ENCODE measurements around the gene SDK2.

SDK2 gene

DNA sequence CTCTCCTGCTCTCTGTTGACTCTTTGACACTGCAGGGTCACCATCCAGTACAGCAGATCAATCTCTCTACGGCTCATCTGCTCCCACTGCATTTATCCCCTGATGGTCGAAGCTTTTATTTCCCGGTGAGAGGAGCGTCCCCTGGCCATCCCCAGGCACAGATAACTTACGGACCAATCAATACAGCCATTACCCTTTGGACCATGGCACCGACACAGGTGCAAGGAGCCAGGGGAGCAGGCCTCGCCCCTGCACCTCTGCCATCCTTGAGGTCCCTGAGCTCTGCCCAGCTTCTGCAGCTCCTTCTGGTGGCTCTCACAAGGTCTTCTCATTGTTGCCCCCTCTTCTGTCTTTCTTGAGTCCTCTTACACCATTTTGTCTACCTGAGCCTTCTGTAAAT is 115.6 kb downstream of the SDK2 start:
- no peak for DNase-seq

DNA sequence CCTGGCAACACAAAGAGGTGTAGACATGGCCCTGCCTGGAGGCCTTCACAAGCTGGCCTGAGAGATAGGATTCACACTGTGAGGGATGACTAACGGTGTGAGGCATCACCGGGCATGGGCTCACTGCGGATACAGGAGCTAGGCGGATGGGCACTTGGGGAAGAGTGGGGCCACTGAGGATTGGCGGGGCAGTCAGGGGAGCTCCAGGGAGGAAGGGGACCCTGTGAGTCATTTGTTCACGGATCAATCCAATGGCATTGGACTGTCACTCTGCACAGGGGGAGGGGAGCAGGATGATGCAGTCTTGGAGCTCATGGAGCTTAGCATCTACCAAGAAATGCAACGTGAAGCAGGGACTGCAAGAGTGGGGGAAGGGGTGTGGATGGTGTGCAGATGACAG is 117.3 kb downstream of the SDK2 start:
- DNase-seq, result no peak

DNA sequence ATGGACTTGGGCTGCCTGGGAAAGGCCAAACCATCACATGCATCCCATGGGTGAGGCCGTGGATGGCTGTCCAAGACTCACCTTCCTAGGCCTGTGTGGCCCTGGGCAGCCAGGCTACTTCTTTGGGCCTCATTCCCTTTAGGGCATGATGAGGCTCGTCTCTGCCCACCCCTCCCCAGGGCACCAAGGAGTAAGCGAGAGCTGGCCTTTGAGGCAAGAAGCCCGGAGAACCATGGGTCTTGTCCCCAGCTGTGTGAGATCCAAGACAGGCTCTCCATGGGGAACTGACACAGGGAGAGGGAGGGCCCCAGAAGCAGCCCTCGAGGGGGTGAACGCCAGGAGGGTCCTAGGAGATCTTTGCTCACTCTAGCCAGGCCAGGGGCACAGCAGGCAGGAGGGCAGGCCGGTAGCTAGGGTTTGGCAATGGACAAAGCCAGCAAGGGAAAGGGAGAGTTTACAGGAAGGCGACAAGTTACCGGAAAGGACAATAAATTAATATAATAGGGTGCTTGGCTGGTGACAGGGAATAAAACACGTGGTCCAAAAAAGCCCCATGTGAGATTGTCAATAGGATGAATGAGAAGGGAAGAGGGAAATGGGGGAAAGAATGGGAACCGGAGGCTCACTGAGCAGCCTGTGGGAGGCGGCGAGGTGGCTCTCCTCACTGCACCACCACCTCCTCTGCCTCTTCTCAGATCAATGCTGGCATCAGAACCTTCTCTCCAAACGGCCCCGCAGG is 119.1 kb downstream of the SDK2 start:
- DNase-seq, result no peak

DNA sequence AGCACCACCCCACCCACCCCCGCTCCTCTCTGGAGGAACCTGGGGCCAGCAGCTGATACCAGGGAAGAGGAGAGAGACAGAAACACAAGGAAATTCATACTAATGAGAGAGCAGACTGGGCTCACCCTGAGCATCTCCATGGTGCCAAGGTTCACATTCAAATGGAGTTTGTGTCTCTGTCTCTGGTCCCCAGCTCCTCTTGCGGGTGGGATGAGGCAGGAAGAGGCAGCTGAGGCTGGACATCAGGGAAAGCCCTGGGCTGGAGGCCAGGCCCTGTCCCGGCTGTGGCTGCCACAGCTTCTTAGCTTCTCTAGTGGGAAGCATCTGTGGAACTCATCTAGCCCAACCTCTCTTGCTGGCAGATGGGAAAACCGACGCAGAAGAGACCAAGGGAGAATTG is 121.5 kb downstream of the SDK2 start:
- DNase-seq, result no peak

DNA sequence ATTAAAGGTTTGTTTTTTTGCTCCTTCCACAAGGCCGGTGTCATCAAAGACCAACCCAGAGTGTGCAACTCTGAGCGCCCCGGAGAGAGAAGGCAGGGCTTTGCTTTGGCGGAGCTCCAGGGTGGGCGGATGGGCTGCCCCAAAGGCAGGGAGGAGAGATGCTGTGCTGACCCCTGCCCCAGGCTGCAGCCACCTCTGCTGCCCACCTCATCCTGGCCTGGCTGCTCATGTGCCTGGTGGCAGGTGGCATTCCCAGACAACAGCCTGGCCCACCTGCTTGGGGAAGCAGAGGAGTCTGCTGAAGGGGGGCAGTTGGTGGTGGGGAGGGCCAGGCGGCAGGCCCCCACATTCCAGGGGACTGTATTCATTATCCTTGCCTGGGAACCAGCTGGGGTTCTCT is 122.1 kb downstream of the SDK2 start:
- no peak for DNase-seq

DNA sequence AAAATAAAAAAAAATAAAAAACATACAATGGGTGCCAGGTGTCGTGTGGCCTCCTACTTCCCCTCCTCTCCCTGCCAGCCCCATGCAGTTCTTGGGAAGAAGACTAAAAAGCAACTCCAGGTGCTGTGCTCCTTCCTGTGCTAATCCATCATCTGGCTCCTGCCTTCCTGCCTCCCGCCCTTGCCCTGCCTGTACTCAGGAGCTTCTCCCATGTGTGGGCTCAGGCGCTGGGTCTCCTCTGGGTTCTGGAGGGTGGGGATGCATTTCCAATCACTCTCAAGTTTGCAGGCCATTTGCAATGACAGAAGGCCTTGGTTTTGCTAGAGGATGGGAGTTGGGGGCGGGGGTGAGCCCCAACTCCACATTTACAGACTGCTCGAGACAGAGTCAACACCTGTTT is 122.9 kb downstream of the SDK2 start:
- no peak for DNase-seq

DNA sequence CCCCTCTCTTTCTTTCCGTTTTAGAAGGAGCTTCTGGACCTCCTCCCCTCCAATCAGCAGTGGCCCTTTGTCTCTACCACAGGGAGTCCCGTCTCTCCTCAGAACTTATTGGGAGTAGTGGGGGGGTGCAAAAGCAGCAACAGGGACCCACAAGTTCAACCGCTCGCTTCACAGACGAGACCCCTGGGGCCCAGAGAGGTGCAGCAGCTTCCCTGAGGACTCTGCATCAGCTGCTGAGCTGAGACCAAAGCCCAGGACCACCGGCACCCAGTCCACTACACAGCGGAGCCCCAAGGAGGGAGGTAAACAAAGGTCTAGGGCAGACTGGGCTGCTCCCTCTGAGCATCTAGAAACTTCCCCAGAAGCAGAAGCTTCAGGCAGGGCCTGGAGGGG is 123.9 kb downstream of the SDK2 start:
- no peak for DNase-seq

DNA sequence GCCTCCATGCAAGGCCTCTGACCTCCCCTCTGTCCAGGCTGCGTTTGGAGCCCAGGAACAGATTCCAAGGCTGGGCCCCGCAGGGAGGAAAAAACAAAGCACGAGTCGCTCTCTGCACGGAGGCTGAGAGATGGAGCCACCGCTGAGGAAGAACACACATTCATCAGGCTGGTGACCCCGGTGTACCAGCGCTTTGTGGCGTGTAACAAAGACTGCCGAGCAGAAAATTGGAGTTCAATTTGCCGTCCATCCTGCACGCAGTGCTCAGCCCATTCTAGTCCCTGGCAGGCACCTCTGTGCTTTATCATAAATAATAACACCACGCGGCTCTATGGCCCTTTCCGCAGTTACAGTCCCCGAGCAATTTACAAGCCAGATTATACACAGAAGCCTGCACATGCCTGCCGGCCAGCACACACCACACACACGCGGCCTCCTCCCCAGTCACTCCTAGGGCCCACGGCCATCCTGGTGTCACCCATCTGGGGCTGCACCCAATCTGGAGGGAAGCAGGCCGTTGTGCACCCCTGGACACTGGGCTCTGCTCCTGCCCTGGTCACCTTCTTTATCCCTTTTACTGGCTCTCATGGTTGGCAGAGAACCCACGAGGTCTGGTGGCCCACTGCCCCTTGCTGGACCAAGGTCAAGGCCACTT is 124.4 kb downstream of the SDK2 start:
- DNase-seq, result no peak

DNA sequence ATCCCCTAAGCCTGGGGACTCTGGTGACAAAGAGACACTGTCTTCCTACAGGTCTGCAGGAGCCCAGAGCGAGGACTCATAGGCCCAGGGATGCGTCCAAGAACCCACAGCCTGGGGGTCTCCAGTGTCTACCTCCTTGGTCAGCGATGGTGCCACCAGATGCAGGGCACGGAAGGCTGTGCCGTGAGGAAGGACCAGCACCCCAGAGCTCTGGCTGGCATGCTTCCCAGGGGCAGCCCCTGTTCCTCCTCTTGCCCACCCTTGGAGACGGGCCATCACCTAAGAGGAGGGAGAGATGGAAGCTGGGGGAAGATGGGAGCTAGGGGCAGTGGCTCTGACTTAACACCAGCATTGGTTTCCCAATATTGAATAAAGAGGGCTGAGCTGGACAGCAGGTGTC is 125.2 kb downstream of the SDK2 start:
- no peak for DNase-seq

DNA sequence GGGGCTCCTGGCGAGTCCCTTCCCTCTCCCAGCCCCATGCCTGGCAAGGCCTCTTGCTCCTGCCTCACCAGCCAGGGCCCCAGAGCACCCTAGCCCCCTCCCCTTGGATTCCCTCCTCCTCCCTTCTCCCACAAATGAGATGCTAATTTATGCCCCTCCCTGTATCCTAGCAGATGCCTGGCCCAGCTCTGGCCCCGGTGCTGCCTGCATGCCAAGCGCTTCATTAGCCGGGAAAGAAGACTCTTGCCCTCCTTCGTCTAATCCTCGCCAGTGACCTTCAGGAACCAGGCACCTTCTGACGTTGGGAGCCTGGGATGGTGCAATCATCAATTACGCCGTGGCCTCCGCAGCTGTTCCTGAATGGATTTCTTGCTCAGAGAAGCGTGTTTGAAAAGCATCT is 127.8 kb downstream of the SDK2 start:
- no peak for DNase-seq

DNA sequence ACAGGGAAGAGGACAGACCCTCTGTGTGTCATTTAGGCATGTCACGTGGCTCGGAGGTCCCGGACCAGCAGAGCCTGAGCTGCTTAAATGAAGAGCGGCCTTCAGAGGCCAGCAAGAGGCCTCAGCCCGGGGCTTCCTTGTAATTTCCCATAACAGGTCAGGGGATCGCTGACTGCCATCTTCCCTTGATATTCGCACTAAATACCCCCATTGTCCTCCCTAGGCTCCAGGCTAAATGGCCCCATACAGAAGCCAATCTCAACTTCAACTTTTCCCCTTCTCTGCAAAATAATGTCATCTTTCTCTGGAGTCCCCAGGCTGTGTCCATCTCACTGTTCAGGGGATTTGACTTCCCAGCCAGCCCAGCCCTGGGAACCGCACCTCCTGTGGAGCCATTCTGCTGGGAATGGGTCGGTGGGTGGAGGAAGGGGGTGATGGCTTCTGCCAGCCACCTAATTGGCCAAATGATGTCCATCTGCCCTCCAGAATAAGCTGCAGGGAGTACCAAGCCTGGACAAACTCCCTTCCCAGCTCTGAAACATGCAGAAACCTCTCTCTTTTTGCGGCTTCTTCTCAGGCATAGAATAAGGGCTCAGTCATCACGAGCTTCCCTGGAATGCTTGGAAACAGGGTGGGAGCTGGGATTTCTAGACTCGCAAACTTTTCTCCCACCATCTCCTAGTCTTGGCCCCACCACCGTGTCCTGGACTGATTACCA is 129.9 kb downstream of the SDK2 start:
- no peak for DNase-seq

DNA sequence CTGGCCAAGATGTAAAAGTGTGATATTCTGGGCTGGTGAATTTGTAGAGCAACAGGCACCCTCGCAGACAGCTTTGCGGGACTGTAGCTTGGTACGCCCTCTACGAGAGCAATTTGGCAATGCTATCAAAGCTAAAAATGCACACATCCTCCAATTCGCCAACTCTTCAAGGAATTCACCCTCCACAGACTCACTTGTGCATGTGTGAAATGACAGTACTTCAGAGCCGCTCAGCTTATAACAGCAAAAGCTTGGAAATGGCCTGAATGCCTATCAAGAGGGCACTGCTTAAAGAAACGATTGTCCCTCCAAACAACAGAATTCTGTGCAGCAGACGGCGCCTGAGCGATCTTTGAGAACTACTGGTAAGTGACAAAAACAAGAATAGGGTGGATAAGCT is 130.8 kb downstream of the SDK2 start:
- DNase-seq, result no peak

DNA sequence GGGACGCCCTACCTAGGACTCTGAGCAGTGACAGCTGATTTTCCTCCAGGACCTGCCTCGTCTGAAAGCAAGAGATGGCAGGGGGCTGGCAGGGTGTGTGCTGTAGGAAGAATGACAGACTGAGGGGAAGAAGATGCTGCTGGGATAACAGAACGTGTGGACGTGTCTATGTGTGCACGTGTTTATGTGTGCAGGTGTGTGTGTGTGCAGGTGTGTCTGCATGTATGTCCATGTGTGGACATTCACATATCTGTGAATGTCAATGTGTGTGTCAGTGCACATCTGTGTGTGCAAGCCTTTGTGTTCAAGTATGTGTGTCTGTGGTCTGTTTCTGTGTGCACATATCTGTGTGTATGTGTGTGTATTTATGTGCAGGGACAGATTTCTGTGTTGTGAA is 132.5 kb downstream of the SDK2 start:
- DNase-seq, result no peak

DNA sequence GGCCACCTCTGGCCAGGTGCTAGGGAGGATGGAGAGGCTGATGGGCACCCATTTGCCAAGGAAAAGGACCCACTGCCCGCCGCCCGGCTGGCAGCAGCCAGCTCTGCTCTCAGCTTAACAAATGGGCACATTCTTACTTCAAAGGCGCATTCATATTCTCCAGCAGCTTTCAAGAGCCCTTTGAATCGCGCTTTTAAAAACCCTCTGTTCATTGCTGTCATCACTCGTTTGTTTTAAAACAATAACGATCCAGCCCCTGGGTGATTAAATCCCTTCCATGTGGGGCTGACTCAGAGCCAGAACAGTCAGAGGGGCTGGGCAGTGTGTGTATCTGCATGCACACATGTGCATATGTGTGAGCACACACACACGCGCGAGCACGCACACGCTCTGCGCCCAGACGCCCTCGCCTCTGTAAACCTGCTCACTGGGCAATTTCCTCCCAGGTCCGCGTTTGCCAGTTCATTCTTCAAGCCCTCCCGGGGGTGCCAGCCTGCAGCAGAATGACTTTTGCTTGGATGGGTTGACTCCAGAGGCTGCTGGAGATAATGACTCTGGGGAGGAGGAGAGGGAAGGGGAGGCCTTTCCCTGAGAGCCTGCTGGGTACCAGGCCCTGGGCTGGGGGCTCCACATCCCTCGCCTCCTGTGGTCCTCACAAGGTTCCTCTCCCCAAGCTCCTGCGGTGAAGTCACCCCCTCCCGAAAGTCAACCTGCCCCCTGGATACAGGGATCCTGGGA is 133.1 kb downstream of the SDK2 start:
- no peak for DNase-seq

DNA sequence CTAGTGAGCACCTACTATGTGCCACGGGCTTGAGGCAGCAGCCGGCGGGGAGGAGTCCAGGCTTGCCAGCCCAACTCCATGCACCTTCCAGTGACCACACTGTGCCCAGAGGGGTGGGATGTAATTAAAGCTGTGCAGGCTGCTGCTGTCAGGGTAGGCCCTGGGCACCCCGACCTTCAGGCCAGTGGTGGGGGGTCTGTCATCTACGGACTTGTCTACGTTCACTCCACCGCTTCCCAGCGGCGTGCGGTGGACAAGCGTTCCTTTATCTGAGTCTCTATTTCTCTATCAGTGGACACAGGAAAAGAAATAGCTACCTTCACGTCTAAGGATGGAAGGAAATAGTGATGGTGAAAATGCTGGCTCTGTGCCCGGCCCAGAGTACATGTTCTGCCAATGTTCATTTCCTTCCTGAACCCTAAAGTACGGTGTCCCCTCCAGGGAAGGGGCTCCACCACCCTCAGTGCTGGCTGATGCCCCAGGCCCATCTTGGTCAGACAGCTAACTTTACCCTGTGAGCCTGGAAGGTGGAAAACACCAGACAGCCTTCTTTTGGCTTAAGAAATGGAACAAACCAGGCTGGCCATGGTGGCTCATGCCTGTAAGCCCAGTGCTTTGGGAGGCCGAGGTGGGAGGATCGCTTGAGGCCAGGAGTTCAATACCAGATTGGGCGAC is 135.2 kb downstream of the SDK2 start:
- no peak for DNase-seq

DNA sequence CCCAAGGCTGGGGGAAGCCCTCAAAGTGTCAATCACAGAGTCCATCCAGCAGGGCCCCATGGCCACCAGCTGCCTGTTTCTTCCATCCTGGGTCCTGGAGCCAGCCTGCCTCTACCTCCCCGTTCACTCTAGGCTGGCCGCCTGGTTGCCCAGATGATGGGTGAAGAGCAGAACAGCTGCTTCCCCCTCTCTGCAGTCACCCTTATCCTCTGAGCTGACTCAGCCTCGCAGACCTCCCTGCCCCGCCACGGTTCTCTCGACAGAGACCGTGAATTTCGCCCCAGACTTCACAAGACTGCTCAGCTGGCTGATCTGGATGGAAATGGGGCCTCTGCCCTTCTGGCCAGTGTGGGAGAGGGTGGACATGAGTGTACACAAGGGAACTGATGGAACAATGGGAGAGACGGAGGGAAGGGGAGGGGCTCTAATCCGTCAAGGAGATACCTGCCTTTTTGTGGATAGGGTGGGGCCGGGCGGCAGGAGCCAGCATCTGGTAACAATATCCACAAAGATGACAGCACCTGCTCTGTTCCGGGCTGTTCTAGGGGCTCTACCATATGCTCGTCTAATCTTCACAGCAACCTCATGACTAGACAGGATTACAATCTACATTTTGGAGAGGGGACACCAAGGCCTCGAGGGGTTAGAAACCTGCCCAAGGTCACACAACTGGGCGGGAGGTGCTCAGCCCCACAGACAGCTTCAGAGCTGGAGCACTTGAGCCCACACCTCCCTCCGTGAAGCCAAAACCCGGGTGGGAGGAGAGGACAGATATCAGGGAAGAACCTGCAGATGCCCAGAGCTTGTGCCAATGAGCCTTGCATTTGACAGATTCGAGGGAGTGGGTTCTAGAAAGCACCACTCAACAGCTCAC is 136.0 kb downstream of the SDK2 start:
- DNase-seq, result no peak

DNA sequence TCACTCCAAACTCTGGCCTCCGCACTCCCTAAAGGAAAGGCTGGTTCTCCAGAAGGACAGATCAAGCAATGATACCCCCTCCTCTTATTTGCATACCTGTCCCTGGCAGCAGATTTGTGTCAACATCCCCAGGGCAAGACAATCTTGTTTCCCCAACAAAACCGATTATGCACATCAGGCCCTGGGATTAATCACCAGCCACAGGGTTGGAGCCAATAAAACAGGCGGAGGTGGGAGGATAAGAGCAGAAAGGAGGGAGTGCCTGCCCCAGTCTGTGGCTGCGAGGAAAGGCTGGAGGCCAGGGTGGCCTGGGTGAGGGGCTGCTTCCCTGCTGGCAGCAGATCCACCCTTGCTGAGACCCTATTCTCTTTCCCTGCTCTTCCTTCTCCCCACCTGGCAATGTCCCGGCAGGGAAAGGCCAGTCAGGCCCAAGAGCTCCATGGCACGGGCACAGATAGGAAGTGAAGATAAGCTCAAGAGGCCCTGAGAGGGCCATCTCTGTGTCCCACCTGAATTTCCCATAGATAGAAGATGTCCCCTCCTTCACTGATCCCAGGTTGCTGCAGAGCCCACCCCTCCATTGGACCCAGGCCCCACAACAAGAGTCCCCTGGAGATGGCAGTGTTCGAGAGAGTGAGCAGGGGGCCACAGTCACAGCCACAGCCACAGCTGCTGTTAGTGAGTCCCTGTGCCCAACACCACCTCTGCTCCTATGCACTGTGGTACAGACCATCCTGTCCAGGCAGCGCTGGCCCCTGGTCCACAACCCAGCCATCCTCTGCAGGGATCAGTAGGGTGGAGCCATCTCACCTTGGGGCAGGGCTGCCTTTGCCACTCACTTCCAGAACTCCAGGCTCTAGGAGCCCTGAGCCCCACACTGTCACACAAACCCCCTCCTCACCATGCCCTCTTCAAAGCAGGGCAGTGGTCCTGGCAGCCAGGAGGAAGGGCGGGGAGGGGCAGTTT is 137.5 kb downstream of the SDK2 start:
- no peak for DNase-seq

DNA sequence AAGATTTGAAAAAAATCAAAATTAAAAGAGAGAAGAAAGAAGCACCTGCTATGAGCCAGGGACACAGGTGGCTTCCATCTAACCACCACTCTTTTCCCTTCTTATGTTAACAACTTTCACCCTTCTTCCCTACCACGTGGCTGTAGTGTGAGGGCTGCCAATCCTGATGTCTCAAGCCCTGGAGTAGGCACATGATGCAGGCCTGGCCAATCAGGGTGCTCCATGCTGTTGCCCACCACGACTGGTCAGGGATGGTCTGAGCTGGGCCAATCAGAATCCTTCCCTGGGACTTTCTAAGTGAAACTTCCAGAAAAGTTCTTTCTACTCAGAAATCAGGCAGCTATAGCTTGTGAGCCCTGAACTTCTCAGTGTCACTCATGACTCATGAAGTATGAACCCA is 140.7 kb downstream of the SDK2 start:
- DNase-seq, result no peak

DNA sequence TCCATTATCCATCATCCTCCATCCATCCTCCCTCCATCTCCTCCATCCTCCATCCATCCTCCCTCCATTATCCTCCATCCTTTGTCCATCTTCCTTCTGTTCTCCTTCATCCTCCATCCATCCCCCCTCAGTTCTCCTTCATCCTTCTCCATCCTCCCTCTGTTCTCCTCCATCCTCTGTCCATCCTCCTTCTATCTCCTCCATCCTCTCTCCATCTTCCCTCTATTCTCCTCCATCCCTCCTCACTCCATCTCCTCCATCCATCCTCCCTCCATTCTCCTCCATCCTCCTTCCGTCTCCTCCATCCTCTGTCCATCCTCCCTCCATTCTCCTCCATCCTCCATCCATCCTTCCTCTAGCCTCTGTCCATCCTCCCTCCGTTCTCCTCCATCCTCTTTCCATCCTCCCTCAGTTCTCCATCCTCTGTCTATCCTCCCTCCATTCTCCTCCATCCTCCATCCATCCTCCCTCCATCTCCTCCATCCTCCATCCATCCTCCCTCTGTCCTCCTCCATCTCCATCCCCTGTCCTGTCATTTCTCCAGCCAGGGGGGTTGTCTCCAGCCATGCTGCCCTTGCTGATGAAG is 143.7 kb downstream of the SDK2 start:
- no peak for DNase-seq

DNA sequence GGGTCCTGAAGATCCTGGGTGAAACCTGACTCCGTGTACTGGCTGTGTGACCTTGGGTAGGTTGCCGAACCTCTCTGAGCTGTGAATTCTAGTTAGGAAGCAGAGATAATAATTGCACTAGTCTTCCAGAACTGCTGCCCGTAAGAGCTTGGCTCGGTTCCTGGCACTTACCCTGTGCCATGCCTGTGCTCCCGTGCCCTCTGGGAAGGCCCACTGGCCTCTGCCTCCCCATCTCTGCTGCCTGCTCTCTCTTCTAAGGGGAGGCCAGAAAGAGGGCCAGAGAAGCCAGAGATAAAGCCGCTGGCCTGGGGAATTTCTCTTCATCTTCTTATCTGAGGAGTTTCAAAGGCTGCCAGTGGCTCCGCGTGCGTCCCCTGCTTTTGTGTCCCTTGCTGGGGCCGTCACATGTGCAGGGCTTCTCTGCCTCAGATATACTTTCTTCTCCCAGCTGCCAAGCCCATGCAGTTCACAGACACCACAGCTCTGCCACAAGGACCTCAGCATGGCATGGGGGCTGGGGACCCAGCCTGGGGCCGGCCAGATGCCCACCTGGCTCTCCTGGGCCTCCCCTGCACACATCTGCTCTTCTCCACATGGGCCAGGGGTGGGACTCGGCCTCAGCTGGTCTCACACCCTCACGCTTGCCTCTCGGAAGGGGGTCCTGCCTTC is 145.2 kb downstream of the SDK2 start:
- no peak for DNase-seq

Data from activated CD4-positive, alpha-beta T cell treated with anti-CD3 and anti-CD28 coated beads for 4 hours (primary cell).